A549 (cell line): Measurements from ENCODE around the gene FAM3C. TPM values are rescaled to one million over a fixed set of nuclear protein-coding genes. Genes with fewer than 3 reads are reported as not detected.

Experiments used
- ATAC-seq, 2 experiments: fragments of 200-7000 bp in 1 of 2; fragments of >200 bp in 1 of 2; cut with Nextera tagmentation in 1 of 2; cut with Tn5 transposase in 1 of 2; 3 replicates each; pipeline versions ENCODE4 v1.8.0 to v1.9.1; 2018 to 2020; ENCODE audit warnings: mild to moderate bottlenecking in 1 of 2, moderate library complexity in 1 of 2
- CTCF ChIA-PET: fragments of 300-600 bp; sonication (Branson Sonifier 250); formaldehyde crosslinking; extraction: SDS; loops from one replicate; lab custom pipeline; 2021; ENCODE audit warnings: antibody characterized with exemption, inconsistent platforms; lab: Yijun Ruan, JAX
- POLR2A ChIA-PET: fragments of 350-600 bp; formaldehyde crosslinking; extraction: SDS; loops from one replicate; lab custom pipeline; 2021; ENCODE audit warnings: antibody characterized with exemption, inconsistent platforms; lab: Yijun Ruan, JAX
- DNase-seq, 2 experiments: peaks; one replicate each; pipeline versions ENCODE4 v3.0.0 to v3.0.0-alpha.2; 2011 to 2016; ENCODE audit warnings: low read depth in 1 of 2, low spot score in 1 of 2
- FAIRE-seq: peaks from 2 replicates; lab custom pipeline; 2011; peaks lifted over from hg19 to GRCh38; lab: Jason Lieb, UNC
- H3K27ac ChIP-seq, 2 experiments: fragments of >200 bp; sonication (Bioruptor Twin); formaldehyde crosslinking; 3 replicates each; pipeline ENCODE4 v1.5.1; 2016 to 2017
- H3K4me1 ChIP-seq: fragments of >200 bp; sonication (Bioruptor Twin); formaldehyde crosslinking; 3 replicates; pipeline ENCODE4 v1.6.1; 2016
- H3K4me2 ChIP-seq: fragments of >200 bp; sonication (Bioruptor Twin); formaldehyde crosslinking; 3 replicates; pipeline ENCODE4 v1.6.1; 2016
- H3K4me3 ChIP-seq: fragments of >200 bp; sonication (Bioruptor Twin); formaldehyde crosslinking; 3 replicates; pipeline ENCODE4 v1.5.1; 2016
- H3K9me3 ChIP-seq: fragments of >200 bp; sonication (Bioruptor Twin); formaldehyde crosslinking; 3 replicates; pipeline ENCODE4 v1.6.1; 2016
- BCL3 ChIP-seq: fragments of >200 bp; sonication (Bioruptor Twin); formaldehyde crosslinking; IDR thresholded peaks from 3 replicates; pipeline ENCODE4 v1.6.1; 2016
- CEBPB ChIP-seq, 2 experiments: fragments of >200 bp in 1 of 2; sonication (Bioruptor Twin) in 1 of 2; formaldehyde crosslinking in 1 of 2; IDR thresholded peaks; 2 replicates each; pipeline ENCODE4 v1.6.1; 2012 to 2016
- CHD2 ChIP-seq: fragments of 150-350 bp; IDR thresholded peaks from 2 replicates; pipeline ENCODE4 v1.6.1; 2014; ENCODE audit warnings: low read length; ENCODE audit not compliant: partially characterized antibody
- CHD4 ChIP-seq: fragments of 200-600 bp; sonication (generic); IDR thresholded peaks from 2 replicates; pipeline ENCODE4 v1.6.1; 2016; ENCODE audit warnings: antibody characterized with exemption, mild to moderate bottlenecking, borderline replicate concordance
- CTCF ChIP-seq: fragments of >200 bp; sonication (Bioruptor Twin); formaldehyde crosslinking; IDR thresholded peaks from 3 replicates; pipeline ENCODE4 v1.5.1; 2016
- E2F6 ChIP-seq: IDR thresholded peaks from 2 replicates; pipeline ENCODE4 v1.6.1; 2012; ENCODE audit warnings: low read depth, borderline replicate concordance
- HES2 ChIP-seq: fragments of >200 bp; sonication (Bioruptor Twin); formaldehyde crosslinking; IDR thresholded peaks from 2 replicates; pipeline ENCODE4 v1.6.1; 2016
- HMGXB4 ChIP-seq: fragments of 250-450 bp; sonication (Bioruptor Pico); IDR thresholded peaks from 2 replicates; pipeline ENCODE4 v1.5.0; 2021; ENCODE audit warnings: mild to moderate bottlenecking, moderate library complexity, borderline replicate concordance
- JUN ChIP-seq, 2 experiments: fragments of >200 bp; sonication (Bioruptor Twin); formaldehyde crosslinking; IDR thresholded peaks; 2 replicates in 1 of 2; 3 replicates in 1 of 2; pipeline ENCODE4 v1.6.1; 2016 to 2017
- MAX ChIP-seq: IDR thresholded peaks from 2 replicates; pipeline ENCODE4 v1.6.1; 2012
- MYC ChIP-seq: IDR thresholded peaks from 2 replicates; pipeline ENCODE4 v1.6.1; 2012; ENCODE audit warnings: mild to moderate bottlenecking, inconsistent platforms, low read length, improper control_type of control experiment, borderline replicate concordance
- NPAS2 ChIP-seq: fragments of 250-450 bp; sonication (Bioruptor Pico); IDR thresholded peaks from 2 replicates; pipeline ENCODE4 v1.8.0; 2022; ENCODE audit warnings: mild to moderate bottlenecking, moderate library complexity, borderline replicate concordance
- PBX3 ChIP-seq: IDR thresholded peaks from 2 replicates; pipeline ENCODE4 v1.6.1; 2012
- PHF8 ChIP-seq: fragments of 200-600 bp; sonication (generic); IDR thresholded peaks from 2 replicates; pipeline ENCODE4 v1.6.1; 2016; ENCODE audit warnings: low read depth, mild to moderate bottlenecking, antibody characterized with exemption, moderate library complexity, borderline replicate concordance
- POLR2A ChIP-seq: IDR thresholded peaks from 2 replicates; pipeline ENCODE4 v1.6.1; 2012; ENCODE audit warnings: mild to moderate bottlenecking, low read length
- RAD21 ChIP-seq, 2 experiments: fragments of >200 bp in 1 of 2; sonication (Bioruptor Twin) in 1 of 2; formaldehyde crosslinking in 1 of 2; IDR thresholded peaks in 1 of 2; conservative IDR thresholded peaks in 1 of 2; 2 replicates in 1 of 2; 3 replicates in 1 of 2; pipeline ENCODE4 v1.6.1; 2012 to 2018; ENCODE audit warnings: inconsistent platforms in 1 of 2
- SMC3 ChIP-seq: fragments of >200 bp; sonication (Bioruptor Twin); formaldehyde crosslinking; IDR thresholded peaks from 3 replicates; pipeline ENCODE4 v1.6.1; 2018; ENCODE audit warnings: inconsistent platforms
- SREBF2 ChIP-seq: fragments of 450-650 bp; IDR thresholded peaks from 2 replicates; pipeline ENCODE4 v1.6.1; 2014; ENCODE audit warnings: mild to moderate bottlenecking, moderate library complexity
- USF2 ChIP-seq: fragments of 450-650 bp; IDR thresholded peaks from 2 replicates; pipeline ENCODE4 v1.6.1; 2014; ENCODE audit warnings: antibody characterized with exemption
- ZNF302 ChIP-seq: fragments of 250-450 bp; sonication (Bioruptor Pico); IDR thresholded peaks from 2 replicates; pipeline ENCODE4 v1.9.0; 2021; ENCODE audit warnings: inconsistent platforms, mild to moderate bottlenecking, moderate library complexity
- WGBS: methylation state at CpG from one replicate; pipeline ENCODE4 v1.1.6; 2017; ENCODE audit errors: missing lambda C conversion rate; 5-methylcytosine and 5-hydroxymethylcytosine counted together
- polyA minus RNA-seq: library from RNA; depleted of rRNA, polyadenylated mRNA; stranded (reverse); fragments of >200 nt; gene quantifications from 2 replicates; pipeline ENCODE4 v1.2.3, GENCODE V29; 2011; rRNA and poly(A)+ RNA removed
- polyA plus RNA-seq, 4 experiments: library from polyadenylated mRNA; depleted of rRNA in 3 of 4; stranded (reverse); fragments of >200 nt; fragmentation: RNase III in 1 of 4; extraction: RNeasy Plus Mini Kit Qiagen cat#74134 plus additional on column Dnase treatment in 1 of 4; gene quantifications; 2 replicates in 3 of 4; 3 replicates in 1 of 4; pipeline ENCODE4 v1.2.3, GENCODE V29; 2011 to 2017

The FAM3C gene
- 28.7 and 46.4 TPM in 2 replicates for polyA plus RNA-seq (2011; rRNA removed)
- 11.1 and 11.6 TPM in 2 replicates for polyA plus RNA-seq (2012; cell fraction: cytosol; rRNA removed)
- polyA plus RNA-seq (2012; cell fraction: nucleus; rRNA removed), result 4.5 and 8.4 TPM in 2 replicates
- 29.1 to 31.7 TPM (median 29.4 TPM) in 3 replicates for polyA plus RNA-seq (2017; fragmentation: RNase III; extraction: RNeasy Plus Mini Kit Qiagen cat#74134 plus additional on column Dnase treatment)
- 5.9 and 7.4 TPM in 2 replicates for polyA minus RNA-seq

GRCh38 chr7:121395961-121396757 lies at the start of gene FAM3C:
FAM3C (minus strand) TSS chr7:121396308; CDS start chr7:121382969, 13,339 bp downstream.
- no peaks in the 10 kb centered on the region for H3K9me3 ChIP-seq
- peaks cover 24% of the 10 kb centered on the region for H3K4me1 ChIP-seq
- CTCF ChIA-PET, result interaction anchor here (0.7 to 5.2 kb wide), 22 partner anchors 10 to 175 kb away, joined by 3 to 62 read pairs (median 4); no protein-coding TSS in a partner anchor
- TF ChIP-seq BCL3 (peak; percentile 87), MAX (peak; percentile 97), CEBPB (IDR thresholded peaks at IDR 0.05) (no peak), USF2 (0 out of 2 replicates have a peak, but pooled peaks have one; percentile 29), MYC (peak; percentile 83; the same call in 1 of the 2 replicates), RAD21 (conservative IDR thresholded peaks at IDR 0.05 in 1 of 2, IDR thresholded peaks at IDR 0.05 in 1 of 2) (0 out of 5 replicates have a peak, but pooled peaks of 1 of the 2 experiments have one; percentile 32), ZNF302 (CRISPR knock-in tag) (no peak), NPAS2 (CRISPR knock-in tag) (0 out of 2 replicates have a peak, but pooled peaks have one; percentile 4), E2F6 (peak; percentile 67; the same call in 1 of the 2 replicates), JUN (IDR thresholded peaks at IDR 0.05) (peak; percentile 84 to 93), POLR2A (peak; percentile 58), HES2 (no peak), SREBF2 (no peak), SMC3 (peak; percentile 49; the same call in 2 of the 3 replicates), CTCF (peak; percentile 85), CHD2 (no peak), PBX3 (peak; percentile 54; the same call in 1 of the 2 replicates), PHF8 (peak; percentile 88), HMGXB4 (CRISPR knock-in tag) (peak; percentile 67; the same call in 1 of the 2 replicates), CHD4 (no peak)
- WGBS, result under 1% methylated on average over 10 of the region's 85 CpGs
- DNase-seq (peak; percentile 75 to 90), FAIRE-seq (no peak), ATAC-seq (peak; percentile 93 to 99)
- H3K4me3 ChIP-seq, result peak within 1 kb of the TSS; percentile 96
- H3K4me2 ChIP-seq, result peak within 1 kb of the TSS; percentile 81
- POLR2A ChIA-PET, result interaction anchor here (0.7 to 1.8 kb wide), 9 partner anchors 9 to 445 kb away, joined by 3 to 12 read pairs (median 4); partner anchors contain the start of gene ING3
- peak within 1 kb of the TSS; percentile 78 to 95 for H3K27ac ChIP-seq
